Measurements from ENCODE around the gene MAP3K21. TPM values are rescaled to one million over a fixed set of nuclear protein-coding genes. Genes with fewer than 3 reads are reported as not detected.

Gene MAP3K21
- total RNA-seq, 2 donors from 2014 or later, result 4.7 to 76.1 TPM

- intact Hi-C loops (cut with DNase I), result no loop called here
- TF ChIP-seq CTCF (IDR thresholded peaks at IDR 0.05) (no peak), POLR2A (IDR thresholded peaks at IDR 0.05) (no peak), POLR2AphosphoS5 (IDR thresholded peaks at IDR 0.05) (no peak)
- Histone ChIP-seq H3K4me3 (peak overlapping the region; percentile 50 to 61), H3K27me3 (replicated peaks; ENCODE audit: insufficient read depth) (no peaks in the 10 kb centered on the region), H3K9me3 (no peaks in the 10 kb centered on the region), H3K27ac (peak overlapping the region; percentile 75 to 76), H3K4me1 (replicated peaks) (no peaks in the 10 kb centered on the region), H3K36me3 (no peaks in the 10 kb centered on the region)
- peak; percentile 7 for DNase-seq (ENCODE audit: low spot score)
- 2% methylated on average over 53 of the region's 96 CpGs for WGBS
Observed at GRCh38 chr1:233328142-233328921, 808 bp downstream of the MAP3K21 start.

GRCh38 chr1:233331676-233332519 lies 4.4 kb downstream of the MAP3K21 start:
- intact Hi-C loops (cut with DNase I), result no loop called here
- H3K27me3 ChIP-seq (replicated peaks; ENCODE audit: insufficient read depth), result no peaks in the 10 kb centered on the region

GRCh38 chr1:233333086-233333485 lies 5.6 kb downstream of the MAP3K21 start:
- no peak for DNase-seq (ENCODE audit: low spot score)
- Histone ChIP-seq H3K9me3 (no peaks in the 10 kb centered on the region), H3K27ac (no peak overlapping the region), H3K4me3 (no peak overlapping the region), H3K27me3 (replicated peaks; ENCODE audit: insufficient read depth) (no peaks in the 10 kb centered on the region), H3K4me1 (replicated peaks) (no peaks in the 10 kb centered on the region), H3K36me3 (no peaks in the 10 kb centered on the region)
- TF ChIP-seq POLR2AphosphoS5 (IDR thresholded peaks at IDR 0.05) (no peak), CTCF (IDR thresholded peaks at IDR 0.05) (no peak), POLR2A (IDR thresholded peaks at IDR 0.05) (no peak)
- intact Hi-C loops (cut with DNase I), result no loop called here
- WGBS, result 100% methylated on average over 1 of the region's 1 CpG

More at GRCh38 chr1:233331676-233332519, 4.4 kb downstream of the MAP3K21 start:
- Histone ChIP-seq H3K4me1 (replicated peaks) (no peaks in the 10 kb centered on the region), H3K36me3 (no peaks in the 10 kb centered on the region), H3K4me3 (no peak overlapping the region), H3K9me3 (no peaks in the 10 kb centered on the region), H3K27ac (no peak overlapping the region)
- TF ChIP-seq CTCF (IDR thresholded peaks at IDR 0.05) (no peak), POLR2A (IDR thresholded peaks at IDR 0.05) (no peak), POLR2AphosphoS5 (IDR thresholded peaks at IDR 0.05) (no peak)
- WGBS, result 65% methylated on average over 8 of the region's 8 CpGs
- DNase-seq (ENCODE audit: low spot score), result no peak

GRCh38 chr1:233334092-233334491 lies 6.6 kb downstream of the MAP3K21 start:
- H3K27ac ChIP-seq, result no peak overlapping the region
- WGBS, result 88% methylated on average over 7 of the region's 7 CpGs
- no peak for DNase-seq (ENCODE audit: low spot score)
- no peaks in the 10 kb centered on the region for H3K27me3 ChIP-seq (replicated peaks; ENCODE audit: insufficient read depth)
- H3K4me3 ChIP-seq, result no peak overlapping the region
- no peaks in the 10 kb centered on the region for H3K9me3 ChIP-seq
- no peaks in the 10 kb centered on the region for H3K4me1 ChIP-seq (replicated peaks)
- no peaks in the 10 kb centered on the region for H3K36me3 ChIP-seq
- intact Hi-C loops (cut with DNase I), result no loop called here
- TF ChIP-seq POLR2A (IDR thresholded peaks at IDR 0.05) (no peak), CTCF (IDR thresholded peaks at IDR 0.05) (no peak), POLR2AphosphoS5 (IDR thresholded peaks at IDR 0.05) (no peak)
